Suppressor macrophage treated with lipopolysaccharide for 4 hours (primary cell): ENCODE measurements around the gene FAM89A.
"Not testable (repeated sequence)": the region's sequence is repeated elsewhere in the genome, so short reads cannot be mapped to it uniquely, and the experiment has no call there.

Experiments used
- DNase-seq: peaks from one replicate; pipeline ENCODE4 v3.0.0-alpha.2; 2020

Gene FAM89A

GRCh38 chr1:231029247-231029646 is 10.8 kb downstream of the FAM89A start:
- DNase-seq: not testable (repeated sequence)

- no peak for DNase-seq
These were observed 11.4 kb downstream of the FAM89A start for GRCh38 chr1:231028682-231029081.

GRCh38 chr1:231027971-231028370 is 12.1 kb downstream of the FAM89A start:
- no peak for DNase-seq

- DNase-seq: no peak
These were observed 12.7 kb downstream of the FAM89A start for GRCh38 chr1:231027136-231027925.

GRCh38 chr1:231026576-231026975 is 13.5 kb downstream of the FAM89A start:
- DNase-seq: no peak

- DNase-seq: no peak
These were observed 16.9 kb downstream of the FAM89A start for GRCh38 chr1:231023150-231023549.

GRCh38 chr1:231022543-231022942 is 17.5 kb downstream of the FAM89A start:
- DNase-seq: not testable (repeated sequence)

GRCh38 chr1:231021540-231022031 is 18.5 kb downstream of the FAM89A start:
- DNase-seq: peak; percentile 47

- no peak for DNase-seq
These were observed 19.2 kb downstream of the FAM89A start for GRCh38 chr1:231020816-231021215.

- peak; percentile 36 for DNase-seq
These were observed 19.9 kb downstream of the FAM89A start for GRCh38 chr1:231020139-231020601.

- DNase-seq: no peak
These were observed 20.3 kb downstream of the FAM89A start for GRCh38 chr1:231019711-231020110.

- no peak for DNase-seq
These were observed 23.1 kb downstream of the FAM89A start for GRCh38 chr1:231016966-231017365.

GRCh38 chr1:231016234-231016633 is 23.8 kb downstream of the FAM89A start:
- DNase-seq: no peak

- DNase-seq: no peak
These were observed 26.6 kb downstream of the FAM89A start for GRCh38 chr1:231013391-231014015.

- DNase-seq: no peak
These were observed 28.1 kb downstream of the FAM89A start for GRCh38 chr1:231011963-231012362.

GRCh38 chr1:231011360-231011759 is 28.7 kb downstream of the FAM89A start:
- DNase-seq: no peak

GRCh38 chr1:231007535-231007934 is 32.5 kb downstream of the FAM89A start:
- DNase-seq: not testable (repeated sequence)

- no peak for DNase-seq
These were observed 38.2 kb downstream of the FAM89A start for GRCh38 chr1:231001892-231002291.

- DNase-seq: no peak
These were observed 39.4 kb downstream of the FAM89A start for GRCh38 chr1:231000639-231001038.

GRCh38 chr1:231000201-231000600 is 39.9 kb downstream of the FAM89A start:
- no peak for DNase-seq

- no peak for DNase-seq
These were observed 45.2 kb downstream of the FAM89A start for GRCh38 chr1:230994860-230995259.

- no peak for DNase-seq
These were observed 47.8 kb downstream of the FAM89A start for GRCh38 chr1:230992100-230992774.

GRCh38 chr1:230987448-230987847 is 52.6 kb downstream of the FAM89A start:
- DNase-seq: no peak

GRCh38 chr1:230986976-230987375 is 53.1 kb downstream of the FAM89A start:
- no peak for DNase-seq
